Activated naive CD8-positive, alpha-beta T cell treated with anti-CD3 and anti-CD28 coated beads, Interleukin-2, amount 50 U/mL, for 16 hours (primary cell): ENCODE measurements around the gene FAM117B.
"Not testable (repeated sequence)": the region's sequence is repeated elsewhere in the genome, so short reads cannot be mapped to it uniquely, and the experiment has no call there.

Experiments used
- DNase-seq: peaks from one replicate; pipeline ENCODE4 v3.0.0-alpha.2; 2020; ENCODE audit warnings: low read depth, low spot score

Gene FAM117B

DNA sequence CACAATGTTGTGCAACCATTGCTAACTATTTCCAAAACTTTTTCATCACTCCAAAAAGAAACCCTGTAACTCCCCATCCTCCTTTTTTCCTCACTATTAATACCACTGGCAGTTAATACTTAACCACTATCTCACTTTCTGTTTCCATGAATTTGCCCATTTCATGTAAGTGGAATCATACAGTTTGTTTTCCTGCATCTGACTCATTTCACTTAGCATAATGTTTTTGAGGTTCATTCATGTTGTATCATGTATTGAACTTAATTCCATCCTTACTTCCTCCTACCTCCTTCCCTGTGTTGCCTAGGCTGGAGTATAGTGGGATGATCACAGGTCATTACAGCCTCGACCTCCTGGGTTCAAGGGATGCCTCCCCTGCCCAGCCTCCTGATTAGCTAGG lies 68.3 kb downstream of the FAM117B start:
- DNase-seq = no peak

DNA sequence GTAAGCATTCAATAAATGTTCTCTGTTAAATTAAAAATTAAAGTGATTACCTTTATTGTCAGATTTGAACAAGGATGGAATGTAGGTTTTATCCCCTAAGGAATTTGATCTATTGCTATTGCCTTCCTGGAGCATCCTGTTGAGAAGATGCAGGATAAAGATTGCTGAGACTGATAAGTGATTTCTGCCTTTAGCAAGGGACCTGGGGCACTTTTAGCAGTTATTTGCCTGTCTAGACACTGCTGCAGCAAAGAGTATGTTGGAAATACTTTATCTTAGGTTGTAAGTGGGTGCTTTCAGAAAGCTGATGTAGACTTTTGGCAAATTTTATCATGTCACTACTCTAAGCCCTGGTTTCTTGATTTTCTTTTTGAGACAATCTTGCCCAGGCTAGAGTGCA lies 69.5 kb downstream of the FAM117B start:
- no peak for DNase-seq

DNA sequence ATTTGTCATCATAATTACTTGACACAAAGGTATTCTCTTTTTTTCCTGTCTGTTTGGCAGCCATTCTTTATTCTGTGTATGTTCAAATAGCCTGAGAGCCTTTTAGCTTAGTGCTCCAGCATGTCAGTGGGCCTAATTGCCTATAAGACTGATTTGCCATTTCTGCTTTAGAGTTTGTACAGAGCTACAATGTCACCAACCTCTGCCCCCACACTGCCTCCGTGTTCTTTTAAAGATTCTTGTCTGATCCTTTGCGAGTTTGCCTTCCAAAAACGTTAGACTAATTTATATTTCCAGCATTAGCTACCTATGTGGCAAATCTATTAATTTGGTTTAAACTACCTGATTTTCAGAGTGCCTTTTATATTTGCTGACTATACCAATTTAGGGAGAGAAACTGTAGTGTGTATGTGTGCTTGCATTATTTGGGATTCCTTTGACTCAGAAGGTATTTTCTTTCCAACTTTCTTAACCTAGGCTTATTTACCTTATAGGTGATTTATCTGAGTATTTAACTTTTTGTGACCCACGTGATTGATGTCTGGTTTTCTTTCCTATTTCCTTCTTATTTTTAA lies 70.8 kb downstream of the FAM117B start:
- no peak for DNase-seq

DNA sequence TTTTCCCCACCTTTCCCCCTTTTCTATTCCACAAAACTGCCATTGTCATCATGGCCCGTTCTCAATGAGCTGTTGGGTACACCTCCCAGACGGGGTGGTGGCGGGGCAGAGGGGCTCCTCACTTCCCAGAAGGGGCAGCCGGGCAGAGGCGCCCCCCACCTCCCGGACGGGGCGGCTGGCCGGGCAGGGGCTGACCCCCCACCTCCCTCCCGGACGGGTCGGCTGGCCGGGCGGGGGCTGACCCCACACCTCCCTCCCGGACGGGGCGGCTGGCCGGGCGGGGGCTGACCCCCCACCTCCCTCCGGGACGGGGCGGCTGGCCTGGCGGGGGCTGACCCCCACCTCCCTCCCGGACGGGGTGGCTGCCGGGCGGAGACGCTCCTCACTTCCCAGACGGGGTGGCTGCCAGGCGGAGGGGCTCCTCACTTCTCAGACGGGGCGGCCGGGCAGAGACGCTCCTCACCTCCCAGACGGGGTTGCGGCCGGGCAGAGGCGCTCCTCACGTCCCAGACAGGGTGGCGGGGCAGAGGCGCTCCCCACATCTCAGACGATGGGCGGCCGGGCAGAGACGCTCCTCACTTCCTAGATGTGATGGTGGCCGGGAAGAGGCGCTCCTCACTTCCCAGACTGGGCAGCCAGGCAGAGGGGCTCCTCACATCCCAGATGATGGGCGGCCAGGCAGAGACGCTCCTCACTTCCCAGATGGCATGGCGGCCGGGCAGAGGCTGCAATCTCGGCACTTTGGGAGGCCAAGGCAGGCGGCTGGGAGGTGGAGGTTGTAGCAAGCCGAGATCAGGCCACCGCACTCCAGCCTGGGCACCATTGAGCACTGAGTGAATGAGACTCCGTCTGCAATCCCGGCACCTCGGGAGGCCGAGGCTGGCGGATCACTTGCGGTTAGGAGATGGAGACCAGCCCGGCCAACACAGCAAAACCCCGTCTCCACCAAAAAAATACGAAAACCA lies 80.5 kb downstream of the FAM117B start:
- not testable (repeated sequence) for DNase-seq

DNA sequence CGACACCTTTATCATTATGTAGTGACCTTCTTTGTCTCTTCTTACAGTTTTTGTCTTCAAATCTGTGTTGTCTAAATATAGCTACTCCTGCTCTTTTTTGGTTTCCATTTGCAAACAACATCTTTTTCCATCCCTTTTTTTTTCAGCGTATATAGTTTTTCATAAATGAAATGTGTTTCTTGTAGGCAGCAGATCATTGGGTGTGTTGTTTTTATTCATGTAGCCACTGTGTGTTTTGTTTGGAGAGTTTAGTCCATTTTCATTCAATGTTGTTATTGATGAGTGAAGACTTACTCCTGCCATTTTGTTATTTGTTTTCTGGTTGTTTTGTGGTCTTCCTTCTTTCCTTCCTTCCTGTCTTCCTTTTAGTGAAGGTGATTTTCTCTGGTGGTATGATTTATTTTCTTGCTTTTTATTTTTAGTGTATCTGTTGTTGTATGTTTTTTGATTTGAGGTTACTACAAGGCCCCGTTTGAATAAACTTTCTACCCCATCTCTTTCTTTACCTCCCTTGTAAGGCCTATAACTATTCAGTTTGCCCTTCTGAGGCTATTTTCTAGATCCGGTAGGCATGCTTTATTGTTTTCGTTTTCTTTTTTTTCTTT lies 81.4 kb downstream of the FAM117B start:
- DNase-seq = no peak

DNA sequence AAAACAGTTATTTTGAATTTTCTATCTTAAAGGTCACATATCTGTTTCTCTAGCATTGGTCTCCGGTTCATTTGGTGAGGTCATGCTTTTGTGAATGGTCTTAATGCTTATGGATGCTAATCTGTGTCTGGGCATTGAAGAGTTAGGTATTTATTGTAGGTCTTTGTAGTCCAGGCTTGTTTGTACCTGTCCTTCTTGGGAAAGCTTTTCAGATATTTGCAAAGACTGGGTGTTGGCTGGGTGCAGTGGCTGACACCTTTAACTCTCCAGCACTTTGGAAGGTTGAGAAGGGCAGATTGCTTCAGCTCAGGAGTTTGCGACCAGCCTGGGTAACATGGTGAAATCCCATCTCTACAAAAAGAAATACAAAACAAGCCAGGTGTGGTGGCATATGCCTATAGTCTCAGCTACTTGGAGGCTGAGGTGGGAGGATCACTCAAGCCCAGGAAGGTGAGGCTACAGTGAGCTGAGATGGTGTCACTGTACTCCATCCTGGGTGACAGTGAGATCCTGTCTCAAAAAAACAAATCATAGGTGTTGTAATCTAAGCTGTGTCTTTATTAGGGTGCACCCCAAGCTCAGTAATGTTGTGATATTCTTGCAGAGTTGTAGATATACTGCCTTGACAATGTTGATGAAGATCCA lies 82.3 kb downstream of the FAM117B start:
- no peak for DNase-seq

DNA sequence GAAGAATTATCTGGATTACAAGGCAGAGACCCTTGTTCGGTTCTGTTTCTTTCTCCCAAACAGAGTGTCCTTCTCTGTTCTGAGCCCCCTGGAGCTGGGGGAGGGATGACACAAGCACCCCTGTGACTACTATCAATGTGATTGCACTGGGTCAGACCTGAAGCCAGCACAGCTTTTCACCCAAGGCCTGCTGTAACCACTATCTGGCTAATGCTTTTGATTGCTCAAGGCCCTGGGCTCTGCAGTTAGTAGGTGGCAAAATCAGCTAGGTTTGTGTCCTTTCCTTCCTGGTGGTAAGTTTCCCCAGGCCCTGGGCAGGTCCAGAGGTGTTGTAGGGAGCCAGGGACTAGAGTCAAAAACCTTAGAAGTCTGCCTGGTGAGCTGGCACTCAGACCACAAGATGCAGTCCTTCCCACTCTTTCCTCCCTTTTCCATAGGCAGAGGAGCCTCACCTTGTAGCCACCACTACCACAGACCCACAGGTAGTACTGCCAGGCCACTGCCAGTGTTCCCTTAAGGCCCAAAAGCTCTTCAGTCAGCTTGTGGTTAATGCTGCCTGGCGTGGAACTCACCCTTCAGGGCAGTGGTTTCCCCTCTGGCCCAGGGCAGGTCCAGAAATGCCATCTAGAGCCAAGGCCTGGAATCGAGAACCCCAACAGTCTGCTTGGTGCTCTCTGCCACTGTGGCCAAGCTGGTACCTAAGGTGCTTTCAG lies 83.0 kb downstream of the FAM117B start:
- DNase-seq = no peak

DNA sequence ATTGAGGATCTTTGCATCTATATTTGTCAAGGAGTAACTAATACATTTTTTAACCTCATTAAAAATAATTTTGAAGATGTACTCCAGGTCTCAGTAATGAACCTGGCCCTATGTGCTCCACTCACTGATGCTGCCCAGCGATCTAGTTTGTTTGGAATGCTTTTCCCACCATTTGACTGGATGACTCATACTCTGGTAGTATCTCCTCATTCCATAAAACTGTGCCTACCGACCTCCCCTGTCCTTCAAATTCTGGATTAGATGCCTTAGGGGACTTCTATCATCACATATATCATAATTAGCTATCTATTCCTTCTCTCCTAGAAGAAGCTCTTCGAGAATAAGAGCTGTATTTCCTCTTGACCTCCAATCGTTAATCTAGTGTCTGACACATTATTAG lies 83.8 kb downstream of the FAM117B start:
- no peak for DNase-seq

DNA sequence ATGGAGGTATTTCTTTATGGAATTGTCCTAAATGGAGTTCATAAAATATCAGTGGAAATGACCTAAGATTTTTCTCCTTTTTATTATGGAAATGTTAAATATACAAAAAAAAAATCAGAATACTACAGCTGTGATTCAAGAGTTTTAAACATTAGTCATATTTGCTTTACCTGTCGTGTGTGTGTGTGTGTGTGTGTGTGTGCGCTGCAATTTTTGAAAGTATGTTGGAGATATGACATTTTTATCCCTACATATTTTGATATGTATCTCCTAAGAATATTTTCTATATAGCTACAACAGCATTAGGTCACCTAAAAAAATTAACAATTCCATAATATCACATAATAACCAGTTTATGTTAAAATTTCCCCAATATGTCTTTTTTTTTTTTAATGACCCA lies 85.5 kb downstream of the FAM117B start:
- no peak for DNase-seq

DNA sequence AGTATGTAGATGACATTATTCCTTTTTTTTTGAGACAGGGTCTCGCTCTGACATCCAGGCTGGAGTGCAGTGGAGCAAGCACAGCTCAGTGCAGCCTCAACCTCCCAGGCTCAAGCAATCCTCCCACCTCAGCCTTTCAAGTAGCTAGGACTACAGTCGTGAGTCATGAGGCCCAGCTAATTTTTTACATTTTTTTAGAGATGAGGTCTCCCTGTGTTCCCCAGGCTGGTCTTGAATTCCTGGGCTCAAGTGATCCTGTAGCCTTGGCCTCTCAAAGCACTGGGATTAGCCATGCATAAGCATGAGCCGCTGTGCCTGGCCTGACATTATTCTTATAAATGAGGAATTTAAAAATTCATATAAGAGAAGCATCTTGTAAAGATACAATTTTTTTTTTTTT lies 86.9 kb downstream of the FAM117B start:
- DNase-seq = no peak

DNA sequence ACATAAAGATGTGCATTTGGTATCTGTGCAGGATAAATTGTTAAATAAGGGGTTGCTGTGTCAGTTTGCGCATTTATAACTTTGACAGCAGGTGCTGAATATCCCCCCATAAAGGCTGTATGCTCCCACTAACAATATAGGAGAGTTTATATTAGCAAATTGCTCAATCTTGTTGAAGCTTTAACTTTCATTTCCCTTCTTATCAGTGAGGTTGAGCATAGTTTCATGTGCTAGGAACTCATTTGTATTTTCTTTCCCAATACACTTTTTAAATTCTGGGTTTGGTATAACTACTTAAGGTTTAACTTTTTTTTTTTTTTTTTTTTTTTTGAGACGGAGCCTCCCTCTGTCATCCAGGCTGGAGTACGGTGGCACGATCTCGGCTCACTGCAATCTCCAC lies 89.0 kb downstream of the FAM117B start:
- DNase-seq = no peak

DNA sequence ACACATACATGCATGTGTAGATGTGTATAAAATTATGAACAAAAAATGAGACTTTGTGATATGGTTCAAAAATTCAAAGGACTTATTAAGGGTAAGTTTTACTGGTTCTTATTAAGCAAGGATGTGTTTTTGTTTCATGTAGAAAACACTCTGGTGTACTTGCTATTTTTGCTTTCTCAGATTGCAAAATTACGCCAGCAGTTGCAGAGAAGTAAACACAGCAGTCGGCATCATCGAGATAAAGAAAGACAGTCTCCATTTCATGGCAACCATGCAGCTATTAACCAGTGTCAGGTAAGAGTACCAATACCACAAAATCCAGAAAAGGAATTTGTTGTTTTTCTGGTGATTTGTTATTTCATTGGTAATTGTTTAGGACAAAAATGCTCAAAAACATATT lies 91.3 kb downstream of the FAM117B start:
- DNase-seq = no peak

DNA sequence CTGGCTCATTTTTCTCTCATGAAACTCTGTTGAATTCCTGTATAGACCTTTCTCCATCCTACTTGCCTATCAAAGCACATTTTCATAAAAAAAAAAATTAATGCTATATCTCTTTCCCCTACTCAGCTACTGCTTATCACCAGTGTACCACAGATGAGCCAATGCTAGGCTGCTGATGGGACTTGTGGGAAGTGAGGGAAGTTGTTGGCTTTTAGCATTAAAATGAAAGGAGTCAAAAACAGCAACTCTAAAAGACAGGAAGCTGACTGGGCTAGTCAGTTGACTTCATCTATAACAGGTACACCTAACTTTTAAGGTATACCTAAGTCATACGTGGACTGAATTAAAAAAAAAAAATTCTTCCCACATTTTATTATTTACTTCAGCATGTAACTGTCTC lies 102.1 kb downstream of the FAM117B start:
- no peak for DNase-seq

DNA sequence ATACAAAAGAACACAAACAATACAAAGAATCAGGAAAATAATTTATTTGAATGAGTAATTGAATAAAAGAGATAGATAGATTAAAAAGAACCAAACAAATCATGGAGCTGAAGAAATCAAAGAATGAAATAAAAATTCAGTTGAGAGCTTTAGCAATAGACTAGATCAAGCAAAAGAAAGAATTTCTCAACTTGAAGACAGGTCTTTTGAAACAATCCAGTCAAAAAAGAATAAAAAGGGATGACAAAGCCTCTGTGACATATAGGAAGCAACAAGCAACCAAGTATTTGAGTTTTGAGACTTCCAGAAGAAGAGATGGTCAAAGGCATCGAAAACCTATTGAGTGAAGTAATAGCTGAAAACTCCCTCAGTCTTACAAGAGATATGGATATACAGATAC lies 108.8 kb downstream of the FAM117B start:
- DNase-seq = no peak

DNA sequence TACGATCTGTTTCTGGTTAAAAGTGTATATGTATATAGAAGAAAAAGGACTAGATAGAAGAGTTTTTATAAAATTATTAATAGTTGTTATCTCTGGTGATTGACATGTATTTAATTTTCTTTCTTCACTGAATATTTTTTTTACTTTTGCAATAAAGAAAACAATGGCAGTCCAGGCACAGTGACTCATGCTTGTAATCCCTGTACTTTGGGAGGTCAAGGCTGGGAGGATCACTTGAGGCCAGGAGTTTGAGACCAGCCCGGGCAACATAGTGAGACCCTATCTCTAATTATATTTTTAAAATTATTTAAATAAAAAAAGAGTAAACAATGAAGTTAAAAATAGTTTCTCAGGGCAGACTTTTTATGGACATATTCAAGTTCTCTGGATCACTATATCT lies 114.7 kb downstream of the FAM117B start:
- no peak for DNase-seq

DNA sequence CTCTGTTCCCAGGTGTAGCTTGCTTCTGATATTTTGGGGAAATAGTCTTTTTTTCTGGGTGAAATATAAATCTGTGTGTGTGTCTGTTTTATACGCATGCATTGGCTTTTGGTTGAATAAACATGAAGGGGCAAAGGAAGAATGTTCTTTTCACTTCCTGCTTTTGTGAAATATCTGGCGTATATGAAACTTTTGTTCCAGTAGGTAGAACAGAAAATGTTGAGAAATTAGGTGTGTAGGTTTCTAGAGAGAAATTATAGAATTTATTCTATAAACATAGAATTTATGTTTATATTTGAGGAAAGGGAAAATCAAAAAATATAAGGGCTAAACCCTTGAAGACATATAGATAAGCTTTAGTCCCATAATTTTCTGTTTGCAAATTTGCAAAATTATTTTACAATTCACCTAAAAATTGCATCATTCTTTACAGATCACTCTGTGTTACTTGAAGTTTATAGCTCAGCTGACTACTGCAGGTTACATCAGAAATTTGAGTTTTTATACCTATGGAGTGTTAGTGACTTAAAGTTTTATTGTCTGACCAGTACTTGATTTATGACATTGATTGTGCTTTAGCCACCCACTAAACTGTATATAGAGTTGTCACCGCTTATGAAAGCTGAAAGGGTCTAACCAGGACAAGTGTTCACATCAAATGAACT lies 116.1 kb downstream of the FAM117B start:
- no peak for DNase-seq

DNA sequence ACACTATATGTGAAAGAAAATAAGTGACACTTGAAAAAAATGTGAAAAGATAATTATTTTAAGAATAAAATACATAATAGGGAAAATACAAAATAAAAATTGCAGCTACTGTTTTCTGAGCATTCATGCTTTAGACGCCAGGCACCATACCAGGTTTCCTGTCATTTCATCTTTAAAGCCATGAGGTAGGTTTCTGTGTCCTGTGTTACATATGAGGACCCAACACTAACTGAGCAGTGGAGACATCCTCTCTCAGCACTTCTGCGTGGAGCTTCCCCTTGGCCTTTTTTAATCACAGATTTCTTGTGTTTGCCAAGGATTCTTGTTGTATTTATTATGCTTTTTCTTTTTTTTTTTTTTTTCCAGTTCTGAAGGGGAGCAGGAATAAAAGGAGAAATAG lies 117.3 kb downstream of the FAM117B start:
- DNase-seq = no peak

DNA sequence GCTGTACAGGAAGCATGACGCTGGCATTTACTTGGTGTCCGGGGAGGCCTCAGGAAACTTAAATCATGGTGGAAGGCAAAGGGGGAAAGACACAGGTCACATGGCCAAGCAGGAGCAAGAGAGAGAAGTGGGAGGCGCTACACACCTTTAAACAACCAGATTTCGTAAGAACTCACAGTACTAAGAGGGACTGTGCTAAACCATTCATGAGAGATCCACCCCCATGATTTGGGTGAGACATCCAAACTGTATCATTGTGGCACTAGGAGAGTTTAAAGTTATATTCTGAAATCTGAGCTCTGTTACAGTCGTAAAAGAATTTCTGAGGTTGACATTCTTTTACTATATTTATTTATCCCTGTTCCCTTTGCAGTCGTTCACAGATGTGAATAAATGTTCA lies 120.2 kb downstream of the FAM117B start:
- DNase-seq = no peak

DNA sequence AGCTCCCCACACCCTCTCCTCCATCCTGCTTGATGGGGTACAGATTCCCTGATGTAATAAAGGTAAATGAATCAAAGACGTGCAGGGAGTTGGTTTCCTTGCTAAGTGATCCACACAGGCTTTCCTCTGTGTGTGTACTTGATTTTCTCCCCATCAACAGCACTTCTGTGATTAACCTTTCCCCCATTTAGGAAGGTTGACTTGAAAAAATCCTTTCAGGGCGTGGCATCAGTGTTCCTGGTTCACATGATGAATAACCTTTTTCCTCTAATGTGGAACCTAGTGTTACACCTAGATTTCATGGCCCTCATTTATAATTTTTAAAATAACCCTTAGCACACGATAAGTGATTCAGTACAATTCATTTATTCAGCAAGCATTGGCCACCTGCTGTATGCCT lies 121.8 kb downstream of the FAM117B start:
- no peak for DNase-seq

DNA sequence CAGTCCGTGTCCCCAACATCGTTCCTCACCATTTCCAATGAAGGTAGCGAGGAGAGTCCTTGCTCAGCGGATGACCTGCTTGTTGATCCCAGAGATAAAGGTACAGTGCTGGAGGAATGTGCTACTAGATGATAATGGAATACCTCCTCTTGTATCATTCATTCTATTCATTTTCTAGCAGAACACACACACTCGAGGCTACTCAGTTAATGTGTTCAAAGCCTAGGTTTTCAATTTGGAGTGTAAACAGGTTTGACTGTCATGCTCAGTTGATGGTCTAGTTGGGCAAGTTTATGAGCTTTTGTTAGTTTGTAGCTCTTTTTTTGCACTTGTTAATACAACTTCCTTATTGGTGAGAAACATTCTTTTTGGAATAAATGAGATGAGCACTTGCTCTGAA lies 122.6 kb downstream of the FAM117B start:
- DNase-seq = no peak

DNA sequence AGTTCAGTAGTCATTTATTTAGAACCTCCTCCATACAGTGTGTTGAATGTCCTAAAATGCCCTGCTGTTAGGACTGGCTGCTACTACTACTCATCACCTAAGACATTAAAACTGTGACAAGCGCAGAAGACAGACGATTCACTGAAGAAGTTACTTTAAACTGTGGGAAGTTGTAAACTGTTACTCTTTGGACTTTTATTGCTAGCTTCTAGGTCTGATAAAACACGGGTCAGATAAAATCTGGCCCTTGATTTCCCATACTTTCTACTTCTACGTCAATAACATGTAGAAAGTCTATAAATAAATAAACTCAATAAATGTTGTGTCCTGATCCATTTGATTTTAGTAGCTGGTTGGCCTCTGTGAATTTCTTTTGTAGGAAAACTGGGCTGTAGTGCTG lies 123.4 kb downstream of the FAM117B start:
- no peak for DNase-seq
